ENCODE measurements around the gene USP12.
"Not testable (repeated sequence)": the region's sequence is repeated elsewhere in the genome, so short reads cannot be mapped to it uniquely, and the experiment has no call there.

USP12 gene

GRCh38 chr13:27124571-27124970 is 47.0 kb downstream of the USP12 start:
- in situ Hi-C loops (cut with MboI; ENCODE audit: low sequenced_read_pairs) = no loop called here

GRCh38 chr13:27123445-27123844 is 48.2 kb downstream of the USP12 start:
- in situ Hi-C loops (cut with MboI; ENCODE audit: low sequenced_read_pairs) = not testable (repeated sequence)

GRCh38 chr13:27122036-27122435 is 49.6 kb downstream of the USP12 start:
- in situ Hi-C loops (cut with MboI; ENCODE audit: low sequenced_read_pairs) = no loop called here

- in situ Hi-C loops (cut with MboI; ENCODE audit: low sequenced_read_pairs) = no loop called here
Observed at GRCh38 chr13:27120811-27121210, 50.8 kb downstream of the USP12 start.

- in situ Hi-C loops (cut with MboI; ENCODE audit: low sequenced_read_pairs) = no loop called here
Observed at GRCh38 chr13:27120011-27120410, 51.6 kb downstream of the USP12 start.

GRCh38 chr13:27118428-27119054 is 53.1 kb downstream of the USP12 start:
- in situ Hi-C loops (cut with MboI; ENCODE audit: low sequenced_read_pairs) = no loop called here

GRCh38 chr13:27117952-27118351 is 53.7 kb downstream of the USP12 start:
- in situ Hi-C loops (cut with MboI; ENCODE audit: low sequenced_read_pairs) = no loop called here

GRCh38 chr13:27117158-27117557 is 54.5 kb downstream of the USP12 start:
- in situ Hi-C loops (cut with MboI; ENCODE audit: low sequenced_read_pairs) = no loop called here

GRCh38 chr13:27113436-27113835 is 58.2 kb downstream of the USP12 start:
- in situ Hi-C loops (cut with MboI; ENCODE audit: low sequenced_read_pairs) = no loop called here

GRCh38 chr13:27112006-27112405 is 59.6 kb downstream of the USP12 start:
- in situ Hi-C loops (cut with MboI; ENCODE audit: low sequenced_read_pairs) = no loop called here

- in situ Hi-C loops (cut with MboI; ENCODE audit: low sequenced_read_pairs) = no loop called here
Observed at GRCh38 chr13:27110056-27110746, 61.4 kb downstream of the USP12 start.

GRCh38 chr13:27106144-27106543 is 65.5 kb downstream of the USP12 start:
- in situ Hi-C loops (cut with MboI; ENCODE audit: low sequenced_read_pairs) = no loop called here

- in situ Hi-C loops (cut with MboI; ENCODE audit: low sequenced_read_pairs) = no loop called here
Observed at GRCh38 chr13:27104606-27105005, 67.0 kb downstream of the USP12 start.

GRCh38 chr13:27101847-27102246 is 69.8 kb downstream of the USP12 start:
- in situ Hi-C loops (cut with MboI; ENCODE audit: low sequenced_read_pairs) = no loop called here

GRCh38 chr13:27101289-27101688 is 70.3 kb downstream of the USP12 start:
- in situ Hi-C loops (cut with MboI; ENCODE audit: low sequenced_read_pairs) = no loop called here

GRCh38 chr13:27097691-27098090 is 73.9 kb downstream of the USP12 start:
- in situ Hi-C loops (cut with MboI; ENCODE audit: low sequenced_read_pairs) = no loop called here

- in situ Hi-C loops (cut with MboI; ENCODE audit: low sequenced_read_pairs) = no loop called here
Observed at GRCh38 chr13:27091451-27091850, 80.2 kb downstream of the USP12 start.

GRCh38 chr13:27088619-27089018 is 83.0 kb downstream of the USP12 start:
- in situ Hi-C loops (cut with MboI; ENCODE audit: low sequenced_read_pairs) = no loop called here

- in situ Hi-C loops (cut with MboI; ENCODE audit: low sequenced_read_pairs) = no loop called here
Observed at GRCh38 chr13:27086599-27087265, 84.9 kb downstream of the USP12 start.

- in situ Hi-C loops (cut with MboI; ENCODE audit: low sequenced_read_pairs) = no loop called here
Observed at GRCh38 chr13:27083183-27083582, 88.4 kb downstream of the USP12 start.

- in situ Hi-C loops (cut with MboI; ENCODE audit: low sequenced_read_pairs) = no loop called here
Observed at GRCh38 chr13:27081893-27082679, 89.5 kb downstream of the USP12 start.

Data from HL-60/S4 treated with phorbol 12-myristate 13-acetate at 8.2 ng/mL for 4 days and 3 days (cell line).